ENCODE data around the gene LPAR3.

Gene LPAR3

DNA sequence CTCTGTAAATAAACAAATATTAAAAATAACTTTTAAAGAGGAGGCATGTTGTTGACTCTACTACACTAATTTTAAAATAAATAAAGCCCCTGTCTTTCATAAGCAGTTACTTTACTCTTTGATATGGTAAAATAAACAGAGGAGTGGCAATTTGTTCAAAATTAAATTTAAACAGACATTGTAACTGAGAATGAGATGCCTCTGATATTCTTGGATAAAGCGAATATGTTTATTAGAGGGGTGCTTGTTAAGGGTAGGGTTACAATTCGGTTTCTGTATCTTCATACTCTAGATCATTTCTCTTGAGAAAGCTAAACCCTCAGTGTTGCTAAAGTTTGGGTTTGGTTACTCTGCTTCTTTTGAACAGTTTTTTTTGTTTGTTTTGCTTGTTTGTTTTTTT lies 19.6 kb downstream of the LPAR3 start:
- no peak overlapping the region for H3K4me3 ChIP-seq (ENCODE audit: low read length)
- TF ChIP-seq, protein P1, sequence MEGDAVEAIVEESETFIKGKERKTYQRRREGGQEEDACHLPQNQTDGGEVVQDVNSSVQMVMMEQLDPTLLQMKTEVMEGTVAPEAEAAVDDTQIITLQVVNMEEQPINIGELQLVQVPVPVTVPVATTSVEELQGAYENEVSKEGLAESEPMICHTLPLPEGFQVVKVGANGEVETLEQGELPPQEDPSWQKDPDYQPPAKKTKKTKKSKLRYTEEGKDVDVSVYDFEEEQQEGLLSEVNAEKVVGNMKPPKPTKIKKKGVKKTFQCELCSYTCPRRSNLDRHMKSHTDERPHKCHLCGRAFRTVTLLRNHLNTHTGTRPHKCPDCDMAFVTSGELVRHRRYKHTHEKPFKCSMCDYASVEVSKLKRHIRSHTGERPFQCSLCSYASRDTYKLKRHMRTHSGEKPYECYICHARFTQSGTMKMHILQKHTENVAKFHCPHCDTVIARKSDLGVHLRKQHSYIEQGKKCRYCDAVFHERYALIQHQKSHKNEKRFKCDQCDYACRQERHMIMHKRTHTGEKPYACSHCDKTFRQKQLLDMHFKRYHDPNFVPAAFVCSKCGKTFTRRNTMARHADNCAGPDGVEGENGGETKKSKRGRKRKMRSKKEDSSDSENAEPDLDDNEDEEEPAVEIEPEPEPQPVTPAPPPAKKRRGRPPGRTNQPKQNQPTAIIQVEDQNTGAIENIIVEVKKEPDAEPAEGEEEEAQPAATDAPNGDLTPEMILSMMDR (IDR thresholded peaks at IDR 0.05; ENCODE audit: insufficient read depth, low read depth, low read length, missing control alignments), result no peak
- DNase-seq (ENCODE audit: low read depth), result no peak

- H3K4me3 ChIP-seq (ENCODE audit: low read length), result no peak overlapping the region
- TF ChIP-seq, protein P1 (IDR thresholded peaks at IDR 0.05; ENCODE audit: insufficient read depth, low read depth, low read length, missing control alignments), result no peak
- no peak for DNase-seq (ENCODE audit: low read depth)
Observed at GRCh38 chr1:84872696-84873355, 20.2 kb downstream of the LPAR3 start.

DNA sequence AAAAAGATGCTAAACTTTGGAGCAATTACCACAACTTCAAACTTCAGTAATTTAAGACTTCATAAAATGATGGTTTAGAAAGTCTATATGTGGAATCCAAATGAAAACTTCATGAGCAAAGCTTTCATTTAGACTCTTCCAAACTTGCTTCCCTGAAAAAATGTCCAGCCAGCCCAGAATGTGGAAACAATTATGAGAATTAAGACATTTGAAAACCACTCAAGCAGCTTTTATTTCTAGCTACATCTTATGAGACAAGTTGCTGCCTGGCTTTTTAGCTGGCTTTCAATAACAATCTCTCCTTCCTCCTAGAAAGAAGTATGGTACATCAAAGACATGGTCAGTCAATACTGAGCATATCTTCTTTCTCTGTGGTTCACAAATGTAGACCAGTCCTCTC lies 21.8 kb downstream of the LPAR3 start:
- DNase-seq (ENCODE audit: low read depth), result no peak
- TF ChIP-seq, protein P1 (IDR thresholded peaks at IDR 0.05; ENCODE audit: insufficient read depth, low read depth, low read length, missing control alignments), result no peak
- no peak overlapping the region for H3K4me3 ChIP-seq (ENCODE audit: low read length)

DNA sequence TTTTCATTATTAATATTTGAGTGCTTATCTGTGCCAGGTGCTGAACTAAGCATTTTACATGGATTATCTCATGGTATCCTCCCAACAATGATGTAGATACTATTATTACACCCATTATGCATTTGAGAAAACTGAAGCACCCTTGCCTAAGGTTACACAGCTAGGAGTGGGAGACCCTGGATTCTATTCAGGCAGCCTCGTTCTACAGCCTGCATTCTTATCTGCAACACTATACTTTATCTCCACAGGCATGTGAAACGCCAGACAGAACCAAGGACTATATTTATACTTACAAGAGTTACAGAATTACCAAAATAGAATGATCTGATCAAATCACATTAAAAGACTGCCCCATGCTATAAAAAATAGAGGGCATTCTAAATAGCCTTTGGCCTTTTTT lies 22.4 kb downstream of the LPAR3 start:
- DNase-seq (ENCODE audit: low read depth), result no peak
- no peak overlapping the region for H3K4me3 ChIP-seq (ENCODE audit: low read length)
- TF ChIP-seq, protein P1 (IDR thresholded peaks at IDR 0.05; ENCODE audit: insufficient read depth, low read depth, low read length, missing control alignments), result no peak

- no peak overlapping the region for H3K4me3 ChIP-seq (ENCODE audit: low read length)
- TF ChIP-seq, protein P1 (IDR thresholded peaks at IDR 0.05; ENCODE audit: insufficient read depth, low read depth, low read length, missing control alignments), result no peak
- no peak for DNase-seq (ENCODE audit: low read depth)
Observed at GRCh38 chr1:84869720-84870119, 23.3 kb downstream of the LPAR3 start.

DNA sequence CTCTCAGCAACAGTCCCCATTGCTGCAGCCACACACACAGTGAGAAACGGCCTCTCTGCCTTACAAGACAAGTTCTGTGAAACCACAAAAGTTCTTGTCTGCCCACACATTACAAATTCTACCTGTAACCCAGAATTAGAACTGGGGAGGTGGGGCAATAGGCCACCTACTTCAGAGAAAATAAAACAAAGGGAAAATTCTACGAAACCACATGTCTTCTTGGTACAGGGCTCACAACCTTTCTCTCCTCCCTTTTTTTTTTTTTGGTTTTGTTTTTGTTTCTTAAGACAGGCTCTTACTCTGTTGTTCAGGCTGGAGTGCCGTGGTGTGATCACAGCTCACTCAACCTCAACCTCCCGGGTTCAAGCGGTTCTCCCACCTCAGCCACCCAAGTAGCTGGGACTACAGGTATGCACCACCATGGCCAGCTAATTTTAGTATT lies 30.2 kb downstream of the LPAR3 start:
- no peak for DNase-seq (ENCODE audit: low read depth)
- TF ChIP-seq, protein P1 (IDR thresholded peaks at IDR 0.05; ENCODE audit: insufficient read depth, low read depth, low read length, missing control alignments), result no peak
- no peak overlapping the region for H3K4me3 ChIP-seq (ENCODE audit: low read length)
